Erythroblast (primary cell): ENCODE data around the gene GTF2A1.

Experiments used
- DNase-seq, 2 experiments: peaks; one replicate each; lab custom pipeline; 2025; lab: John Stamatoyannopoulos, UW
- GATA1 ChIP-seq: IDR thresholded peaks from 2 replicates; pipeline ENCODE4 v1.6.1; 2011; ENCODE audit warnings: low read depth, mild to moderate bottlenecking, control low read depth, low read length, moderate library complexity
- POLR2A ChIP-seq: IDR thresholded peaks from 2 replicates; pipeline ENCODE4 v1.6.1; 2011; ENCODE audit warnings: mild to moderate bottlenecking, low read length

GTF2A1 gene

GRCh38 chr14:81220830-81221578, at the start of gene GTF2A1:
Gene GTF2A1, minus strand, starts transcription at chr14:81220959. Its CDS starts 441 bp downstream, at chr14:81220518.
- TF ChIP-seq GATA1 (no peak), POLR2A (peak; percentile 95)
- DNase-seq: peak; percentile 97 to 99

GRCh38 chr14:81269979-81270375, 49.2 kb upstream of the GTF2A1 start:
- DNase-seq: no peak
- TF ChIP-seq GATA1: no peak
- TF ChIP-seq POLR2A: no peak

- DNase-seq: peak; percentile 74 to 80
Observed at GRCh38 chr14:81269100-81269978, 48.6 kb upstream of the GTF2A1 start.

GRCh38 chr14:81268016-81268416, 47.3 kb upstream of the GTF2A1 start:
- peak; percentile 65 to 80 for DNase-seq
- no peak for TF ChIP-seq GATA1
- TF ChIP-seq POLR2A: peak; percentile 35

More at GRCh38 chr14:81269100-81269978, 48.6 kb upstream of the GTF2A1 start:
- no peak for TF ChIP-seq POLR2A
- TF ChIP-seq GATA1: no peak

- no peak for DNase-seq
- no peak for TF ChIP-seq POLR2A
- no peak for TF ChIP-seq GATA1
Observed at GRCh38 chr14:81265636-81266169, 44.9 kb upstream of the GTF2A1 start.

GRCh38 chr14:81264671-81265070, 43.9 kb upstream of the GTF2A1 start:
- peak in 1 of 2 experiments; percentile 27 for DNase-seq
- no peak for TF ChIP-seq GATA1
- TF ChIP-seq POLR2A: no peak

- TF ChIP-seq POLR2A (no peak), GATA1 (no peak)
Observed at GRCh38 chr14:81263777-81264410, 43.1 kb upstream of the GTF2A1 start.

GRCh38 chr14:81261176-81261575, 40.4 kb upstream of the GTF2A1 start:
- no peak for DNase-seq
- TF ChIP-seq POLR2A (no peak), GATA1 (no peak)

More at GRCh38 chr14:81263777-81264410, 43.1 kb upstream of the GTF2A1 start:
- DNase-seq: peak in 1 of 2 experiments; percentile 49

- TF ChIP-seq POLR2A (no peak), GATA1 (no peak)
- DNase-seq: no peak
Observed at GRCh38 chr14:81260732-81261131, 40.0 kb upstream of the GTF2A1 start.

- DNase-seq: no peak
- TF ChIP-seq POLR2A (no peak), GATA1 (no peak)
Observed at GRCh38 chr14:81256289-81256960, 35.7 kb upstream of the GTF2A1 start.

GRCh38 chr14:81252278-81252677, 31.5 kb upstream of the GTF2A1 start:
- DNase-seq: peak in 1 of 2 experiments; percentile 27
- TF ChIP-seq GATA1: no peak

GRCh38 chr14:81247271-81247766, 26.6 kb upstream of the GTF2A1 start:
- peak in 1 of 2 experiments; percentile 47 for DNase-seq
- no peak for TF ChIP-seq GATA1
- no peak for TF ChIP-seq POLR2A
